Liver (tissue), 9 donors: ENCODE measurements around the gene OSGIN1. TPM values are rescaled to one million over a fixed set of nuclear protein-coding genes. Genes with fewer than 3 reads are reported as not detected.

ENCODE experiments used
- DNase-seq: peaks from one replicate; pipeline ENCODE4 v3.0.0-alpha.2; 2017; ENCODE audit warnings: low spot score
- H3K27ac ChIP-seq, 2 donors: one replicate each; pipeline ENCODE4 v1.7.0; 2013; ENCODE audit warnings: inconsistent platforms in 2 of 2, low read length in 2 of 2, control low read depth in 1 of 2, low read depth in 1 of 2, mild to moderate bottlenecking in 1 of 2
- H3K27me3 ChIP-seq, 4 donors: one replicate each; pipeline versions ENCODE4 v1.6.1 to v1.7.0; 2013; ENCODE audit warnings: low read length in 3 of 4, inconsistent platforms in 1 of 4, mild to moderate bottlenecking in 1 of 4, moderate library complexity in 1 of 4; ENCODE audit not compliant: control insufficient read depth in 4 of 4, insufficient read depth in 4 of 4
- H3K36me3 ChIP-seq, 4 donors: one replicate each; pipeline versions ENCODE4 v1.6.1 to v1.7.0; 2013; ENCODE audit warnings: low read length in 3 of 4, mild to moderate bottlenecking in 3 of 4, low read depth in 1 of 4, moderate library complexity in 1 of 4; ENCODE audit not compliant: control insufficient read depth in 4 of 4, insufficient read depth in 3 of 4
- H3K4me1 ChIP-seq, 4 donors: one replicate each; pipeline versions ENCODE4 v1.6.1 to v1.7.0; 2013; ENCODE audit warnings: low read length in 3 of 4, mild to moderate bottlenecking in 3 of 4, moderate library complexity in 1 of 4; ENCODE audit not compliant: control insufficient read depth in 4 of 4, insufficient read depth in 4 of 4
- H3K4me3 ChIP-seq, 3 donors: one replicate each; pipeline versions ENCODE4 v1.6.1 to v1.7.0; 2013; ENCODE audit warnings: low read length in 3 of 3, control low read depth in 1 of 3, low read depth in 1 of 3, mild to moderate bottlenecking in 1 of 3
- H3K9ac ChIP-seq, 2 donors: one replicate each; pipeline ENCODE4 v1.7.0; 2013; ENCODE audit warnings: low read length in 2 of 2, mild to moderate bottlenecking in 2 of 2, moderate library complexity in 2 of 2, control low read depth in 1 of 2, low read depth in 1 of 2
- H3K9me3 ChIP-seq, 4 donors: one replicate each; pipeline versions ENCODE4 v1.6.1 to v1.7.0; 2013; ENCODE audit warnings: low read length in 3 of 4; ENCODE audit not compliant: control insufficient read depth in 4 of 4
- CTCF ChIP-seq: fragments of 150-350 bp; IDR thresholded peaks from 2 replicates; pipeline ENCODE4 v1.5.1; 2017; ENCODE audit warnings: improper control_type of control experiment, low read depth, low read length; ENCODE audit not compliant: missing input control
- FOXA1 ChIP-seq: IDR thresholded peaks from 2 replicates; pipeline ENCODE4 v1.6.1; 2016; ENCODE audit warnings: antibody characterized with exemption
- FOXA2 ChIP-seq: IDR thresholded peaks from 2 replicates; pipeline ENCODE4 v1.6.1; 2016; ENCODE audit warnings: antibody characterized with exemption
- GABPA ChIP-seq, 2 donors: IDR thresholded peaks in 1 of 2; conservative IDR thresholded peaks in 1 of 2; 2 replicates each; pipeline ENCODE4 v1.6.1; 2016; ENCODE audit warnings: antibody characterized with exemption in 2 of 2, mild to moderate bottlenecking in 1 of 2, moderate library complexity in 1 of 2
- HNF4A ChIP-seq, 2 donors: conservative IDR thresholded peaks; 2 replicates each; pipeline ENCODE4 v1.6.1; 2016; ENCODE audit warnings: antibody characterized with exemption in 2 of 2, mild to moderate bottlenecking in 2 of 2
- HNF4G ChIP-seq: IDR thresholded peaks from 2 replicates; pipeline ENCODE4 v1.6.1; 2016; ENCODE audit warnings: antibody characterized with exemption
- JUND ChIP-seq, 2 donors: IDR thresholded peaks; 2 replicates each; pipeline ENCODE4 v1.6.1; 2016; ENCODE audit warnings: antibody characterized with exemption in 2 of 2
- NR2F2 ChIP-seq: IDR thresholded peaks from 2 replicates; pipeline ENCODE4 v1.6.1; 2016; ENCODE audit warnings: antibody characterized with exemption
- RAD21 ChIP-seq, 2 donors: IDR thresholded peaks; 2 replicates each; pipeline ENCODE4 v1.6.1; 2016; ENCODE audit warnings: antibody characterized with exemption in 2 of 2, mild to moderate bottlenecking in 2 of 2
- REST ChIP-seq: IDR thresholded peaks from 2 replicates; pipeline ENCODE4 v1.6.1; 2016; ENCODE audit warnings: antibody characterized with exemption, mild to moderate bottlenecking
- RXRA ChIP-seq, 2 donors: IDR thresholded peaks; 2 replicates each; pipeline ENCODE4 v1.6.1; 2017 to 2018; ENCODE audit warnings: antibody characterized with exemption in 2 of 2, mild to moderate bottlenecking in 1 of 2
- TAF1 ChIP-seq: conservative IDR thresholded peaks from 2 replicates; pipeline ENCODE4 v1.6.1; 2016; ENCODE audit warnings: antibody characterized with exemption, mild to moderate bottlenecking
- YY1 ChIP-seq: IDR thresholded peaks from 2 replicates; pipeline ENCODE4 v1.6.1; 2016; ENCODE audit warnings: antibody characterized with exemption, mild to moderate bottlenecking
- ZBTB33 ChIP-seq: IDR thresholded peaks from 2 replicates; pipeline ENCODE4 v1.6.1; 2016; ENCODE audit warnings: antibody characterized with exemption
- WGBS: extraction: QIAGEN DNeasy Blood & Tissue Kit; methylation state at CpG from one replicate; pipeline ENCODE4 v1.1.7; 2013; 5-methylcytosine and 5-hydroxymethylcytosine counted together
- polyA plus RNA-seq, 2 donors: library from polyadenylated mRNA; stranded (reverse) in 1 of 2; unstranded in 1 of 2; fragments of 200-250 nt in 1 of 2; fragments of >200 nt in 1 of 2; fragmentation: Nextera tagmentation in 1 of 2; extraction: Ambion mirVana in 1 of 2; gene quantifications; one replicate each; pipeline versions ENCODE4 v1.2.1 to v1.2.3, GENCODE V29; 2013 to 2015
- total RNA-seq, 2 donors: library from RNA; depleted of rRNA; stranded (reverse); fragments of >200 nt; gene quantifications; one replicate each; pipeline ENCODE4 v1.2.3, GENCODE V29; 2014
- TF ChIP-seq, protein P1 (sequence below): IDR thresholded peaks from 2 replicates; pipeline ENCODE4 v1.6.1; 2016; ENCODE audit warnings: antibody characterized with exemption
- donor health status: healthy.
- donor health status: healthy.
- donor health status: healthy.
- donor health status: healthy.
- donor health status: healthy.

The OSGIN1 gene
- total and polyA plus RNA-seq, 4 donors = 7.1 to 90.4 (median 60.4) TPM

- no peak for TF ChIP-seq CTCF
- TF ChIP-seq NR2F2 = no peak
- TF ChIP-seq RAD21 (IDR thresholded peaks at IDR 0.05) = no peak
- TF ChIP-seq, protein P1, sequence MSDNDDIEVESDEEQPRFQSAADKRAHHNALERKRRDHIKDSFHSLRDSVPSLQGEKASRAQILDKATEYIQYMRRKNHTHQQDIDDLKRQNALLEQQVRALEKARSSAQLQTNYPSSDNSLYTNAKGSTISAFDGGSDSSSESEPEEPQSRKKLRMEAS = no peak
- no peak for TF ChIP-seq YY1
- TF ChIP-seq GABPA (IDR thresholded peaks at IDR 0.05 in 1 of 2, conservative IDR thresholded peaks at IDR 0.05 in 1 of 2) = no peak
- TF ChIP-seq HNF4G = no peak
- no peak for TF ChIP-seq FOXA2
- no peak for TF ChIP-seq JUND (IDR thresholded peaks at IDR 0.05)
- no peak for TF ChIP-seq FOXA1
- no peak for TF ChIP-seq TAF1
- no peak for TF ChIP-seq HNF4A (conservative IDR thresholded peaks at IDR 0.05)
- no peak for TF ChIP-seq REST
- TF ChIP-seq RXRA (IDR thresholded peaks at IDR 0.05) = no peak
- WGBS = 73% methylated on average over 2 of the region's 2 CpGs
- no peaks in the 10 kb centered on the region for H3K9me3 ChIP-seq
Observed at GRCh38 chr16:83908798-83909197, 44.2 kb upstream of the OSGIN1 start.

GRCh38 chr16:83911290-83911689 lies 41.8 kb upstream of the OSGIN1 start:
- H3K4me1 ChIP-seq = no peaks in the 10 kb centered on the region
- no peak overlapping the region for H3K9ac ChIP-seq
- H3K27ac ChIP-seq = no peak overlapping the region
- H3K27me3 ChIP-seq = no peaks in the 10 kb centered on the region
- WGBS = 95% methylated on average over 10 of the region's 10 CpGs
- no peak for DNase-seq
- TF ChIP-seq TAF1 = no peak
- TF ChIP-seq, protein P1 = no peak
- TF ChIP-seq REST = no peak
- TF ChIP-seq CTCF = no peak
- TF ChIP-seq ZBTB33 = no peak
- no peak for TF ChIP-seq FOXA2
- no peaks in the 10 kb centered on the region for H3K9me3 ChIP-seq
- no peak overlapping the region for H3K4me3 ChIP-seq
- peaks cover 32 to 75% (median 56%) of the 10 kb centered on the region in 4 donors for H3K36me3 ChIP-seq

More at GRCh38 chr16:83908798-83909197, 44.2 kb upstream of the OSGIN1 start:
- Histone ChIP-seq H3K4me1 (peaks cover 0 to 7% (median under 1%) of the 10 kb centered on the region in 4 donors), H3K36me3 (peaks cover 24 to 51% (median 40%) of the 10 kb centered on the region in 4 donors), H3K27ac (no peak overlapping the region), H3K4me3 (no peak overlapping the region), H3K27me3 (no peaks in the 10 kb centered on the region), H3K9ac (no peak overlapping the region)
- no peak for DNase-seq
